ENCODE results near the gene BIRC5.

DNA sequence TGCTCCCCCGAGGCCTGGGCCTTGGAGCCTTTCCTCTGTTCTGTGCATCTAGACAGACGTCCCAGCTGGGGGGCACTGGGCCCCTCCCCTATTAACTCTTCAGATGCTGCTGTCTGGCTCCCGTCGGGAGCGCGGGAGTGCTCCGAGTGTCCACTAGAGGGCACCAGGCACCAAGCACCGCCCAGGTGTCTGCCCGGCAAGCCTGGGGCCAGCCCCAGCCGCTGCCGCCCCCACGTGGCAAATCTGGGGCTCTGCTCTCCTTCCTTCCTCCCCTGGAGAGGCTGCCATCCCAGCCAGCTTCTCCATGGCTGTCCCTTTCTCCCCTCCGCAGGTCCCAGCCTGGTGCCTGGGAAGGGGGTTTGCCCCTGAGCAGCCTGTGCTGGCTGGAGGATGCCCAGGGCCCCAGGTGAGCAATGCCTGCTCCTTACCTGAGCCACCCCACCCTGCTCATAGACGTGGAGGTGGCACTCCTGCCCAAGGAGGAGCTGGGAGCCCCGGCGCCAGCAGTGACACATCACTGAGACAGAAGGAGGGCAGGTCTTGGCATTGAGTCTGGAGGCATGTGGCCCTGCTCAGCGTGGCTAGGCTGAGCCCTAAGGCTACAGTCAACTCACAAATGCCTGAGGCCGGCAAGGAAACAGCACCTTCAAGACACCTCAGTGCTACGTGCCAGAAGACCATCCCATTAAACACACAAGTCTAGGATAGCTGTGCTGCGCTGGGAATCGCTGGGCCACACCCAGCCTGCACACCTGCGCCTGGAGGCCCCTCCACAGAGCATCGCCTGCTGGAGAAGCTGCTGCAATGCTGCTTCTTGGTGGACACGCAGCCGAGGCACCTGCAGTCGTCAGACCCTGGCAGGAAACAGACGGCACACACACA lies 37.1 kb downstream of the BIRC5 start:
- TF ChIP-seq, protein P1, sequence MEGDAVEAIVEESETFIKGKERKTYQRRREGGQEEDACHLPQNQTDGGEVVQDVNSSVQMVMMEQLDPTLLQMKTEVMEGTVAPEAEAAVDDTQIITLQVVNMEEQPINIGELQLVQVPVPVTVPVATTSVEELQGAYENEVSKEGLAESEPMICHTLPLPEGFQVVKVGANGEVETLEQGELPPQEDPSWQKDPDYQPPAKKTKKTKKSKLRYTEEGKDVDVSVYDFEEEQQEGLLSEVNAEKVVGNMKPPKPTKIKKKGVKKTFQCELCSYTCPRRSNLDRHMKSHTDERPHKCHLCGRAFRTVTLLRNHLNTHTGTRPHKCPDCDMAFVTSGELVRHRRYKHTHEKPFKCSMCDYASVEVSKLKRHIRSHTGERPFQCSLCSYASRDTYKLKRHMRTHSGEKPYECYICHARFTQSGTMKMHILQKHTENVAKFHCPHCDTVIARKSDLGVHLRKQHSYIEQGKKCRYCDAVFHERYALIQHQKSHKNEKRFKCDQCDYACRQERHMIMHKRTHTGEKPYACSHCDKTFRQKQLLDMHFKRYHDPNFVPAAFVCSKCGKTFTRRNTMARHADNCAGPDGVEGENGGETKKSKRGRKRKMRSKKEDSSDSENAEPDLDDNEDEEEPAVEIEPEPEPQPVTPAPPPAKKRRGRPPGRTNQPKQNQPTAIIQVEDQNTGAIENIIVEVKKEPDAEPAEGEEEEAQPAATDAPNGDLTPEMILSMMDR (conservative IDR thresholded peaks at IDR 0.05; ENCODE audit: low read length): peak; percentile 99
- TF ChIP-seq EZH2phosphoT487 (IDR thresholded peaks at IDR 0.05; ENCODE audit: borderline replicate concordance): no peak
